Measurements from ENCODE around the gene SMARCC2. TPM values are rescaled to one million over a fixed set of nuclear protein-coding genes. Genes with fewer than 3 reads are reported as not detected.

The SMARCC2 gene
- total RNA-seq (100 to 1,000 TPM in 2 of 5 donors, 10 to 100 TPM in 3; 58.0 to 131 (median 72.1) TPM), polyA plus RNA-seq (10 to 100 TPM; 12.5 to 25.7 (median 20.1) TPM)
- long read RNA-seq, donor 1, full-length matches to known transcripts: 1 of 1 reads
- long read RNA-seq, donor 1, partial matches to known transcripts: 0 of 1 reads
- long read RNA-seq, donor 1, other reads (novel, unspliced or antisense): 0 of 1 reads
- long read RNA-seq, donor 2, full-length matches to known transcripts: 5 of 5 reads
- long read RNA-seq, donor 2, partial matches to known transcripts: 0 of 5 reads
- long read RNA-seq, donor 2, other reads (novel, unspliced or antisense): 0 of 5 reads
- long read RNA-seq, donor 3: 0 reads
- long read RNA-seq, donor 4, partial matches to known transcripts: 0 of 1 reads
- long read RNA-seq, donor 4, other reads (novel, unspliced or antisense): 0 of 1 reads
- long read RNA-seq, donor 5, full-length matches to known transcripts: 1 of 13 reads
- long read RNA-seq, donor 5, partial matches to known transcripts: 12 of 13 reads
- long read RNA-seq, donor 5, other reads (novel, unspliced or antisense): 0 of 13 reads
- long read RNA-seq, donor 6, partial matches to known transcripts: 27 of 29 reads
- long read RNA-seq, donor 6, other reads (novel, unspliced or antisense): 0 of 29 reads
- long read RNA-seq, donor 7, partial matches to known transcripts: 10 of 11 reads
- long read RNA-seq, donor 7, other reads (novel, unspliced or antisense): 0 of 11 reads
- long read RNA-seq, donor 8, partial matches to known transcripts: 5 of 9 reads
- long read RNA-seq, donor 8, other reads (novel, unspliced or antisense): 0 of 9 reads
- long read RNA-seq, donor 9, partial matches to known transcripts: 14 of 14 reads
- long read RNA-seq, donor 9, other reads (novel, unspliced or antisense): 0 of 14 reads
- long read RNA-seq, donor 10, full-length matches to known transcripts: 2 of 8 reads
- long read RNA-seq, donor 10, partial matches to known transcripts: 6 of 8 reads
- long read RNA-seq, donor 10, other reads (novel, unspliced or antisense): 0 of 8 reads

GRCh38 chr12:56189099-56189917, at the start of gene SMARCC2:
Gene SMARCC2 (minus strand): TSS chr12:56189483. CDS start chr12:56189461, 22 bp downstream.
- H3K36me3 ChIP-seq: peaks cover 20 to 26% (median 26%) of the 10 kb centered on the region in 4 donors
- H3K27ac ChIP-seq: peak within 1 kb of the TSS; percentile 93 to 98 (median 95)
- intact Hi-C loops (cut with DNase I; ENCODE audit: low total_unique reads): loop anchor here (5.0 kb wide), 1 partner anchor 57 kb away; no protein-coding TSS in a partner anchor
- peaks cover 14 to 34% (median 22%) of the 10 kb centered on the region in 4 donors for H3K4me1 ChIP-seq
- H3K27me3 ChIP-seq: no peaks in the 10 kb centered on the region
- DNase-seq: peak; percentile 92 to 95
- H3K9me3 ChIP-seq: no peaks in the 10 kb centered on the region
- TF ChIP-seq CTCF (IDR thresholded peaks at IDR 0.05): peak in 5 of 7 experiments; percentile 27 to 82 (median 64)
- TF ChIP-seq POLR2A (IDR thresholded peaks at IDR 0.05): no peak
- peak in 2 of 3 donors; percentile 48 to 52 for TF ChIP-seq POLR2AphosphoS5 (IDR thresholded peaks at IDR 0.05)
- H3K4me3 ChIP-seq: peak within 1 kb of the TSS; percentile 85 to 98 (median 90)
- WGBS, 5 donors: 1% methylated on average over 15 to 88 of the region's 93 CpGs

GRCh38 chr12:56237552-56237951, 48.3 kb upstream of the SMARCC2 start:
- Histone ChIP-seq H3K27me3 (no peaks in the 10 kb centered on the region), H3K36me3 (peaks cover 27 to 69% (median 63%) of the 10 kb centered on the region in 4 donors), H3K27ac (no peak overlapping the region), H3K9me3 (no peaks in the 10 kb centered on the region), H3K4me1 (no peaks in the 10 kb centered on the region), H3K4me3 (no peak overlapping the region)
- 73 to 81% (median 79%) methylated on average over 11 of the region's 11 CpGs for WGBS, 5 donors
- TF ChIP-seq CTCF (IDR thresholded peaks at IDR 0.05): no peak
- no peak for TF ChIP-seq POLR2AphosphoS5 (IDR thresholded peaks at IDR 0.05)
- no peak for TF ChIP-seq EP300 (IDR thresholded peaks at IDR 0.05)
- TF ChIP-seq POLR2A (IDR thresholded peaks at IDR 0.05): no peak
- no peak for DNase-seq
- intact Hi-C loops (cut with DNase I; ENCODE audit: low total_unique reads): no loop called here

GRCh38 chr12:56236985-56237384, 47.7 kb upstream of the SMARCC2 start:
- 58 to 84% (median 67%) methylated on average over 5 of the region's 5 CpGs for WGBS, 5 donors
- Histone ChIP-seq H3K4me1 (no peaks in the 10 kb centered on the region), H3K4me3 (no peak overlapping the region), H3K27me3 (no peaks in the 10 kb centered on the region), H3K27ac (no peak overlapping the region), H3K9me3 (no peaks in the 10 kb centered on the region), H3K36me3 (peaks cover 22 to 64% (median 58%) of the 10 kb centered on the region in 4 donors)
- no peak for DNase-seq
- TF ChIP-seq POLR2AphosphoS5 (IDR thresholded peaks at IDR 0.05): no peak
- no peak for TF ChIP-seq EP300 (IDR thresholded peaks at IDR 0.05)
- TF ChIP-seq POLR2A (IDR thresholded peaks at IDR 0.05): no peak
- intact Hi-C loops (cut with DNase I; ENCODE audit: low total_unique reads): no loop called here

GRCh38 chr12:56236091-56236490, 46.8 kb upstream of the SMARCC2 start:
- DNase-seq: no peak
- Histone ChIP-seq H3K4me1 (no peaks in the 10 kb centered on the region), H3K36me3 (peaks cover 14 to 55% (median 49%) of the 10 kb centered on the region in 4 donors), H3K4me3 (no peak overlapping the region), H3K27me3 (no peaks in the 10 kb centered on the region), H3K9me3 (no peaks in the 10 kb centered on the region), H3K27ac (no peak overlapping the region)
- intact Hi-C loops (cut with DNase I; ENCODE audit: low total_unique reads): no loop called here
- WGBS, 5 donors: 94 to 98% (median 95%) methylated on average over 6 of the region's 6 CpGs
- no peak for TF ChIP-seq POLR2A (IDR thresholded peaks at IDR 0.05)
- TF ChIP-seq EP300 (IDR thresholded peaks at IDR 0.05): no peak
- no peak for TF ChIP-seq CTCF (IDR thresholded peaks at IDR 0.05)

All from stomach (tissue), 19 donors.